ENCODE measurements around the gene TMEM43. TPM values are rescaled to one million over a fixed set of nuclear protein-coding genes. Genes with fewer than 3 reads are reported as not detected.

The TMEM43 gene
- total RNA-seq, 1 experiment from 2014 or later = 36.7 TPM

DNA sequence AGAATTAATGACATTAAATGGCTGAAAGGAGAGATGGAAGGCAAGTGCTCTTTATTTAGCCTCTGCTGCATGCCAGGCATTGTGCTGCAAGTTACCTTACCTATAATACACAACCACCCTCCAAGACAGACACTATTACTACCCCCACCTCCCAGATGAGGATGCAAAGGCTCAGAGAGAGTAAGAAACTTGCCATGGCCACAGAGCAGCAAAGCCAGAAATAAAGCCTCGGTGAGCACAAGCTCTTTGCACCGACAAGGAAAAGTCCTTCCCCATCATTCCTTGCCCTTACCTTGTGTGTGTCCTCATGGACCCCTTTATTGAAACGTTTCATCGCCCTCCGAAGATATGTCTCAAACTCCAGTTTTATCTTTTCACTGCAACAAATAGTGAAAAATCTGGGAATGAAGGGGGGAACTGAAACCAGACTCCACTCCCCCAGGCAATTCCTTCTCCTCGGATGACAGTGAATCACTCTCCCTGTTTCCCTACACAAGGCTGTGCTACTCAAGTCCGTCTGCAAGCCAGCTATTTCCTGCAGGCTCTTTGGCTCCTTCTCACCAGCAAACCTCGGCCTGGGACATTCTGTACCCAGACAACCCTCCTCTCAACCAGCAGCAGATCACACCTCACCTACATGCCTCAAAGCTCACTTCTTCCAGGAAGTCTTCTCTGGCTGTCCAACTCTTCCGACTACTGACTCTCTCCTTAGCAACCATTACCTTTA lies 42.2 kb downstream of the TMEM43 start:
- TF ChIP-seq, protein P1, sequence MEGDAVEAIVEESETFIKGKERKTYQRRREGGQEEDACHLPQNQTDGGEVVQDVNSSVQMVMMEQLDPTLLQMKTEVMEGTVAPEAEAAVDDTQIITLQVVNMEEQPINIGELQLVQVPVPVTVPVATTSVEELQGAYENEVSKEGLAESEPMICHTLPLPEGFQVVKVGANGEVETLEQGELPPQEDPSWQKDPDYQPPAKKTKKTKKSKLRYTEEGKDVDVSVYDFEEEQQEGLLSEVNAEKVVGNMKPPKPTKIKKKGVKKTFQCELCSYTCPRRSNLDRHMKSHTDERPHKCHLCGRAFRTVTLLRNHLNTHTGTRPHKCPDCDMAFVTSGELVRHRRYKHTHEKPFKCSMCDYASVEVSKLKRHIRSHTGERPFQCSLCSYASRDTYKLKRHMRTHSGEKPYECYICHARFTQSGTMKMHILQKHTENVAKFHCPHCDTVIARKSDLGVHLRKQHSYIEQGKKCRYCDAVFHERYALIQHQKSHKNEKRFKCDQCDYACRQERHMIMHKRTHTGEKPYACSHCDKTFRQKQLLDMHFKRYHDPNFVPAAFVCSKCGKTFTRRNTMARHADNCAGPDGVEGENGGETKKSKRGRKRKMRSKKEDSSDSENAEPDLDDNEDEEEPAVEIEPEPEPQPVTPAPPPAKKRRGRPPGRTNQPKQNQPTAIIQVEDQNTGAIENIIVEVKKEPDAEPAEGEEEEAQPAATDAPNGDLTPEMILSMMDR (conservative IDR thresholded peaks at IDR 0.05) = no peak
- Histone ChIP-seq H3K79me1 (ENCODE audit: insufficient read depth, low read depth, low read length, poor library complexity, severe bottlenecking) (no peaks in the 10 kb centered on the region), H3K4me2 (ENCODE audit: insufficient read depth, insufficient read length, low read length) (no peak overlapping the region)

More for the DNA sequence above, 42.2 kb downstream of the TMEM43 start:
- Histone ChIP-seq H2AK5ac (ENCODE audit: insufficient read length, low read length) (no peak overlapping the region), H2AFZ (ENCODE audit: low read length) (no peak overlapping the region), H2BK12ac (ENCODE audit: insufficient read length, low read depth, low read length) (no peak overlapping the region), H3K4me1 (ENCODE audit: insufficient read depth, low read length) (no peaks in the 10 kb centered on the region), H3K27ac (ENCODE audit: insufficient read length, low read depth, low read length) (no peak overlapping the region), H4K91ac (ENCODE audit: insufficient read length, low read depth, low read length) (no peak overlapping the region), H3K9ac (ENCODE audit: extremely low read depth, insufficient read length, low read length) (no peak overlapping the region), H3K9me3 (ENCODE audit: control insufficient read depth, low read depth, low read length) (no peaks in the 10 kb centered on the region), H3K4ac (ENCODE audit: low read depth, low read length) (no peak overlapping the region), H4K8ac (replicated peaks; ENCODE audit: insufficient read length, low read depth, low read length) (no peak overlapping the region), H4K20me1 (ENCODE audit: control insufficient read depth, insufficient read depth, insufficient read length) (no peaks in the 10 kb centered on the region), H4K5ac (ENCODE audit: insufficient read length, low read depth, low read length) (no peak overlapping the region), H3K23me2 (ENCODE audit: insufficient read length, low read depth, low read length, poor library complexity, severe bottlenecking) (no peaks in the 10 kb centered on the region), H3K18ac (ENCODE audit: insufficient read length, low read depth, low read length) (no peak overlapping the region), H2BK5ac (ENCODE audit: insufficient read length, low read length) (no peak overlapping the region), H2BK120ac (ENCODE audit: low read depth, low read length, poor library complexity, severe bottlenecking) (no peak overlapping the region), H3T11ph (ENCODE audit: low read length) (no peak overlapping the region), H2BK20ac (ENCODE audit: low read depth, low read length, poor library complexity, severe bottlenecking) (no peak overlapping the region), H3K56ac (ENCODE audit: insufficient read length, low read depth, low read length) (no peak overlapping the region), H2BK15ac (ENCODE audit: low read depth, low read length) (no peak overlapping the region), H3K27me3 (ENCODE audit: insufficient read depth, low read length) (no peaks in the 10 kb centered on the region), H3K79me2 (ENCODE audit: insufficient read depth, low read length) (no peaks in the 10 kb centered on the region), H3K14ac (ENCODE audit: insufficient read depth, low read length) (no peak overlapping the region), H3K23ac (ENCODE audit: insufficient read length, low read depth, low read length) (no peak overlapping the region)
- H3K27me3 Mint-ChIP-seq (ENCODE audit: low read depth) = no peaks in the 10 kb centered on the region
- no peak overlapping the region for H3K4me3 Mint-ChIP-seq
- no peaks in the 10 kb centered on the region for H3K4me1 Mint-ChIP-seq
- DNase-seq = no peak
- H3K27ac Mint-ChIP-seq = 0 out of 7 replicates have a peak overlapping the region, but pooled peaks of 1 of the 3 experiments have one; percentile 56
- H3K9me3 Mint-ChIP-seq = peaks cover 0 to 6% of the 10 kb centered on the region in 2 experiments; a peak in 3 of 5 replicates
- H3K36me3 Mint-ChIP-seq (ENCODE audit: insufficient read depth in 1 of 3, low read depth in 3 of 3) = peaks cover 61 to 96% (median 86%) of the 10 kb centered on the region in 3 experiments; a peak in 6 of 7 replicates
- whole genome bisulfite sequencing (ENCODE audit: extremely low coverage, insufficient read length, low lambda C conversion rate) = no CpG with 5 or more reads among the region's 9 CpGs
